AG09319 (cell line): Measurements from ENCODE around the gene RAPGEF1.
A peak's percentile ranks its signal among the peaks of the same experiment; 100 is the strongest.
"Not testable (repeated sequence)": the region's sequence is repeated elsewhere in the genome, so short reads cannot be mapped to it uniquely, and the experiment has no call there.

Source experiments
- DNase-seq: peaks from one replicate; pipeline ENCODE4 v3.0.0-alpha.2; 2010; ENCODE audit warnings: low read depth; ENCODE audit errors: extremely low read depth
- TF ChIP-seq, protein P1 (sequence below): IDR thresholded peaks from 2 replicates; pipeline ENCODE4 v1.5.1; 2011; ENCODE audit warnings: low read depth, mild to moderate bottlenecking, inconsistent platforms, low read length, moderate library complexity

The RAPGEF1 gene

GRCh38 chr9:131712151-131712716 lies 27.6 kb downstream of the RAPGEF1 start:
- TF ChIP-seq, protein P1, sequence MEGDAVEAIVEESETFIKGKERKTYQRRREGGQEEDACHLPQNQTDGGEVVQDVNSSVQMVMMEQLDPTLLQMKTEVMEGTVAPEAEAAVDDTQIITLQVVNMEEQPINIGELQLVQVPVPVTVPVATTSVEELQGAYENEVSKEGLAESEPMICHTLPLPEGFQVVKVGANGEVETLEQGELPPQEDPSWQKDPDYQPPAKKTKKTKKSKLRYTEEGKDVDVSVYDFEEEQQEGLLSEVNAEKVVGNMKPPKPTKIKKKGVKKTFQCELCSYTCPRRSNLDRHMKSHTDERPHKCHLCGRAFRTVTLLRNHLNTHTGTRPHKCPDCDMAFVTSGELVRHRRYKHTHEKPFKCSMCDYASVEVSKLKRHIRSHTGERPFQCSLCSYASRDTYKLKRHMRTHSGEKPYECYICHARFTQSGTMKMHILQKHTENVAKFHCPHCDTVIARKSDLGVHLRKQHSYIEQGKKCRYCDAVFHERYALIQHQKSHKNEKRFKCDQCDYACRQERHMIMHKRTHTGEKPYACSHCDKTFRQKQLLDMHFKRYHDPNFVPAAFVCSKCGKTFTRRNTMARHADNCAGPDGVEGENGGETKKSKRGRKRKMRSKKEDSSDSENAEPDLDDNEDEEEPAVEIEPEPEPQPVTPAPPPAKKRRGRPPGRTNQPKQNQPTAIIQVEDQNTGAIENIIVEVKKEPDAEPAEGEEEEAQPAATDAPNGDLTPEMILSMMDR = no peak
- no peak for DNase-seq

GRCh38 chr9:131709771-131710431 lies 30.0 kb downstream of the RAPGEF1 start:
- no peak for DNase-seq
- TF ChIP-seq, protein P1 = no peak

GRCh38 chr9:131709010-131709770 lies 30.7 kb downstream of the RAPGEF1 start:
- DNase-seq = not testable (repeated sequence)

DNA sequence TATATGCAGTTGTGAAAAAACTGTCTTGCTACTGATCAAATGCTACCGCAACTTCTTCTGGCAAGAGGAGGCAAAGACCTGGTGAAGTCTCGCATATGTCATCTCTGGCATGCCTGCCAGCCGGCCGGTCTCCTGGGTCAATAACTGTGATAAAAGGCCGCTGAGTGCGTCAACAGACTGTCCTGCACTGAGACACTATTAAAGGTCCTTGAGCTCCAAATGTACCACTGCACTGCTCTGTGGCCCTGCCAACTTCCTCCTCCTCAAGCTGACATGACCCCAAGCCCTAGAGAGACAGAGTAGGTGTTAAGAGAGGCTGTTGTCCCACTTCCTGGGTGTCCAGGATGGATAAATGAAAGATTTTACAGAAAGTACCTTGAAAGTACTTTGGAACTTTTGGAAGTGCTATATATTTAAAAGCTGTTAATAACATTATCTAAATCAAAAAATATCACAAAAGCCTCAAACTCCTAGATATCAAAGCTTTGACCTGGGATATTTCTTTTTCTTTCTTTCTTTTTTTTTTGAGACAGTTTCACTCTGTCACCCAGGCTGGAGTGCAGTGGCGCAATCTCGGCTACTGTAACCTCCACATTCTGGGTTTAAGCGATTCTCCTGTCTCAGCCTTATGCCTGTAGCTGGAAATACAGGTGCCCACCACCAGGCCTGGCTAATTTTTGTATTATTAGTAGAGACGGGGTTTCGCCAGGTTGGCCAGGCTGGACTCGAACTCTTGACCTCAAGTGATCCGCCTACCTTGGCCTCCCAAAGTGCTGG lies 31.5 kb downstream of the RAPGEF1 start:
- no peak for DNase-seq
- TF ChIP-seq, protein P1 = no peak

DNA sequence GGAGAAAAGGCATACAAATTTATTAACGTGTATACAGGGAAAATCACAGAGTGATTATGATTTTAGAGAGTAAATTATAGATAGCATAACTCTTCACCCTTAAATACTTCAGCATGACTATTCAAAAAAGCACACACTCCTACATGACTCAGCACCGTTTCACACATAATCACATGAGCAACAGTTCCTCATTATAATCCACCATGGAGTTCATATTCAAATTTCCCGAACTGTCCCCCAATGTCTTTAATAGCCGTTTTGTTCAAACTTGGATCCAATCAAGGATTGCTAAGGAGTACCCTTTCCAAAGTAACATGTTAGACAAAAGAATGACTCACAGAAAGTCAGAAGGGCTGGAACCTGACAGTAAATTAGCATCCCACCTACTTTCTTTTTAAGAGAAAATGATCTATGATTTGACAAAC lies 32.1 kb downstream of the RAPGEF1 start:
- DNase-seq = peak; percentile 19
- TF ChIP-seq, protein P1 = no peak

DNA sequence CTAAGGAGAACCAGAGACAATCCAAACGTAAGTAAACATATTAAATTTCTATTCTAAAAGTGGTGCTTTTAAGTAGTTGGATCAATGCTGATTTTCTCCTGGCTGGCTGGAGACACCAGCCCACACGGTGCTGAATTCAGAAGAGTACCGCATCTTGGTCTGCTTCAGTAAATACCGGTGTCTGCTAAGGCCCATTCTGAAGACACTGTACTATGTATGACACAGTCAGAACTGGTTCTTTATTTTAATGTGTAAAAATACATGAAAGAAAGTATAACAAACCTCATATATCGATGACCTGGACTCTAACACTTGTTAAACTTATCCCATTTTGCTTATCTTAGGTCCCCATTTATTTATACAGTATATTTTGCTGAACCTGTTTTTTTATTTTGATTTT lies 32.8 kb downstream of the RAPGEF1 start:
- DNase-seq = no peak
- TF ChIP-seq, protein P1 = no peak

DNA sequence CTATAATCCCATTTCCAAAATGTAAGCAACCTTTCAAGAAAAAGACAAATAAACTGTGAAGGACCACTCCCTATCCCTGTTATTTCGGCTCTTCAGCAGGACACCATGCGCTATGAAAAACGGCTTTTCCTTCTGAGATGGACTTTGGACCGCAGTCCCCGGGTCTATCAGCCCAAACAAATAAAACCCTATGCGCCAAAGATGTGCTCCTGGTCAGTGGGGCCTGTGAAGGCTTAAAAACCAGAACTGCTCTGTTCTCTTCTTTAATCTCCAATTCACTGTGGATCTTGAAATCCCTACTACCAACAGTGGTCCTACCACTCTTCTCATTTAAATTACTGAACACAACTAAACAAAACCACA lies 33.3 kb downstream of the RAPGEF1 start:
- DNase-seq = no peak
- TF ChIP-seq, protein P1 = no peak
